ENCODE results near the gene DNAH2.
A peak's percentile ranks its signal among the peaks of the same experiment; 100 is the strongest.

Gene DNAH2

DNA sequence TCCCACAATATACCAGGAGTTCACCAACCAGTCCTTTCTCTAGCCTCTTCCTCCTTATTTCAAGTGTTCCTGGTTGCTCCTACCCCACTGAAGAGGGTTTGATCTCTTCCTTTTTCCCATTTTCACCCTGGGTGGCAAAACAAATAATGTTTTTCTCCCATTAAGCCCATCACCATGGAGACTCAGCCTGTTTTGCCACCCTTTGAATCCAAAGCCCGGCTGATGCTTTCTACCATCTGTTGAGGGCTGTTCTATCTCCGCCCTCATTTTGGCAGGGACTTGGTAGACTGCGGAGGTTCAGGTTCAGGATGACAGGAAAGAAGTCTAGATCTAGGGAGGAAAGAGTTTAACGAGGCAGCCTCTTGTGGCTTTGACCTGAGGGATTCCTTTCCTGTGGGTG is 2.6 kb downstream of the DNAH2 start:
- no peak for DNase-seq (ENCODE audit: low read depth in 2 of 2)

- no peak for DNase-seq (ENCODE audit: low read depth in 2 of 2)
Measured at GRCh38 chr17:7721612-7722011, 4.1 kb downstream of the DNAH2 start.

GRCh38 chr17:7727886-7728285 is 10.3 kb downstream of the DNAH2 start:
- DNase-seq (ENCODE audit: low read depth in 2 of 2) = no peak

- DNase-seq (ENCODE audit: low read depth in 2 of 2) = no peak
Measured at GRCh38 chr17:7729816-7730215, 12.3 kb downstream of the DNAH2 start.

DNA sequence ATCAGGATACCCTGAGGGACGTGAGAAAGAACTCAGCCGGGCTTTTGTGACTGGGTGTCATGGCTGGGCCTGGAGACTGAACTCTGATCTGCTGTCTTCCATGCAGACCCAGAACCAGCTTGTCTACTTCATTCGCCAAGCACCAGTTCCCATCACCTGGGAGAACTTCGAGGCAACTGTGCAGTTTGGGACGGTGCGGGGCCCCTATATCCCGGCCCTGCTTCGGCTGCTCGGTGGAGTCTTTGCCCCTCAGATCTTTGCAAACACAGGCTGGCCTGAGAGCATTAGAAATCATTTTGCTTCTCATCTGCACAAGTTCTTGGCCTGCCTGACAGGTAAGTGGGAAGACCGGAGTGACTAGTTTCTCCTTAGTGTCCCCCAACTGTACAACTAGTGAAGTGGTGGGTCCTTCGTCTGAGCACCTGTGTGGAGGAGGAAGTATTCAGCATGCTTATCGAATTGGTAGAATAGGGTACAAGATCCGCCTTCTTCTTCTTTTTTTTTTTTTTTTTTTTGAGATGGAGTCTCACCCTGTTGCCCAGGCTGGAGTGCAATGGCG is 15.5 kb downstream of the DNAH2 start:
- DNase-seq (ENCODE audit: low read depth in 2 of 2) = no peak

- DNase-seq (ENCODE audit: low read depth in 2 of 2) = no peak
Measured at GRCh38 chr17:7737601-7738000, 20.1 kb downstream of the DNAH2 start.

DNA sequence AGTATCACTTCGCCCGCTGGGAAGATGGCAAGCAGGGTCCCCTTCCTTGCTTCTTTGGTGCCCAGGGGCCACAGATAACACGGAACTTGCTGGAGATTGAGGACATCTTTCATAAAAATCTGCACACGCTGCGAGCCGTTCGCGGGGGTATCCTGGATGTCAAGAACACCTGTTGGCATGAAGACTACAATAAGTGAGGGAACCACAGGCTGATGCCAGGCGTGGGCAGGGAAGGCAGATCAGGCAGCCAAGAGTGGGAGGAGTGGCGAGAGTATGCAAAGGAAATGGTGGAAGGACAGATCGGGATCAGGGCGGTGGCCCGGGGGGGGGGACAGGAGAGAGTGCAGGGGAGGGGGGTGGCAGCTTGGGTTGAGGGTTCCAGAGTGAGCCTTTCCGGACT is 22.2 kb downstream of the DNAH2 start:
- DNase-seq (ENCODE audit: low read depth in 2 of 2) = no peak

DNA sequence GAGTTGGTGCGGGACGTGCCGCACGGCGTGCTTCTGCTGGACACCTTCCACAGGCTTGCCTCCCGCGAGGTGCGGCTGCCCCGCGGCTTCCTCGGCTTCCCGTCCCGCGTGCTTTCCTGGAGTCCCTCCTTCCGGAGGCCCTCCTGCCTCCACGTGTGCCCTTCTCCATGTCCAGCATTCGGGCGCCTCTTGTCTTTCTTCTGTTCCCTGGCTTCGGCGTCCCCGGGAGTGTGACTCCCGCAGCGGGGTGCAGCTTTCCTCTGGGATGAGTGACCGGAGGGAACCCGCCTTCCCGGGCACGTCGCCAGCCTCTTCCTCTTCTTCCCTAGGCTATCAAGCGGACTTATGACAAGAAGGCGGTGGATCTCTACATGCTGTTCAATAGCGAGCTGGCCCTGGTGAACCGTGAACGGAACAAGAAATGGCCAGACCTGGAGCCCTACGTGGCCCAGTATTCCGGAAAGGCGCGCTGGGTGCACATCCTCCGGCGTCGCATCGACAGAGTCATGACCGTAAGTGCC is 23.0 kb downstream of the DNAH2 start:
- no peak for DNase-seq (ENCODE audit: low read depth in 2 of 2)

DNA sequence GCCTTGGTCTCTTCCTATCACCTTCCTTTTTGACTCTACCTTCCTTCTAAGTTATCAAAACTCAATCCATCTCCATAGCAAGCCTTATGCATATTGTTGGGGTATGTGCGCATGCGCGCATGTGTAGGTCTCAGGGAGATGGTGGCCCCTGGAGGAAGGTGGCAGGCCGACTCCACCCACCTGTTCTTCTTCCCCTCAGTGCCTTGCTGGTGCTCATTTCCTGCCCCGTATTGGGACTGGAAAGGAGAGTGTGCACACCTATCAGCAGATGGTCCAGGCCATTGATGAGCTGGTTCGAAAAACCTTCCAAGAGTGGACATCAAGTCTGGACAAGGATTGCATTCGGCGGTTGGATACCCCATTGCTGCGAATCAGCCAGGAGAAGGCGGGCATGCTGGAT is 25.2 kb downstream of the DNAH2 start:
- no peak for DNase-seq (ENCODE audit: low read depth in 2 of 2)

GRCh38 chr17:7744416-7744815 is 26.9 kb downstream of the DNAH2 start:
- DNase-seq (ENCODE audit: low read depth in 2 of 2) = no peak

- DNase-seq (ENCODE audit: low read depth in 2 of 2) = peak; percentile 32 to 37
Measured at GRCh38 chr17:7745748-7746470, 28.4 kb downstream of the DNAH2 start.

GRCh38 chr17:7747635-7748071 is 30.1 kb downstream of the DNAH2 start:
- DNase-seq (ENCODE audit: low read depth in 2 of 2) = peak; percentile 55 to 68

DNA sequence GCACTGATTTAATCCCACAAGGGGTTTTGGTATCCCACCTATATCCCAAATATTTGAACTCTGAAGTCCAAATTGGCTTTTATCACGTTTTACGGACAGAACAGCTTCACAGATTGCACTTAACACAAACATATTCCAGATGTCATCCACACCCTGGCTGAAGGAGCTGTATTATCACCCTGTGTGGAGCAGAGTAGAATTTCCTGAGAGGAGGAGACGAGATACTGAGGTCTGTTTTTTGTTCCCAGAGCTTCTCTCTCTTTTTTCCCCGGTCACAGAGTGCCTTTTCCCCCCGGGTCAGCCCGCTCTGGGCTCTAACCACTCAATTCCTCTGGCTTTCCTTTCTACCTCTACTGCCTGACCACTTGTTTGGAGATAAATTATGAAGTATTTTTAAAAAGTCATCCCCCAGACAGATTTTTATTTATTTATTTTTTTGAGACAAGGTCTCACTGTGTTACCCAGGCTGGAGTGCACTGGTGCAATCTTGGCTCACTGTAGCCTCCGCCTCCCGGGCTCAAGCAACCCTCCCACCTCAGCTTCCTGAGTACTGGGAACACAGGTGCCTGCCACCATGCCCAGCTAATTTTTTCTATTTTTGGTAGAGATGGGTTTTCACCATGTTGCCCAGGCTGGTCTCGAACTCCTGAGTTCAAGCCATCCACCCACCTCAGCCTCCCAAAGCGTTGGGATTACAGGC is 30.7 kb downstream of the DNAH2 start:
- peak in 1 of 2 experiments; percentile 30 for DNase-seq (ENCODE audit: low read depth in 2 of 2)

GRCh38 chr17:7750321-7750821 is 32.8 kb downstream of the DNAH2 start:
- peak; percentile 85 to 86 for DNase-seq (ENCODE audit: low read depth in 2 of 2)

GRCh38 chr17:7754656-7755055 is 37.1 kb downstream of the DNAH2 start:
- no peak for DNase-seq (ENCODE audit: low read depth in 2 of 2)

DNA sequence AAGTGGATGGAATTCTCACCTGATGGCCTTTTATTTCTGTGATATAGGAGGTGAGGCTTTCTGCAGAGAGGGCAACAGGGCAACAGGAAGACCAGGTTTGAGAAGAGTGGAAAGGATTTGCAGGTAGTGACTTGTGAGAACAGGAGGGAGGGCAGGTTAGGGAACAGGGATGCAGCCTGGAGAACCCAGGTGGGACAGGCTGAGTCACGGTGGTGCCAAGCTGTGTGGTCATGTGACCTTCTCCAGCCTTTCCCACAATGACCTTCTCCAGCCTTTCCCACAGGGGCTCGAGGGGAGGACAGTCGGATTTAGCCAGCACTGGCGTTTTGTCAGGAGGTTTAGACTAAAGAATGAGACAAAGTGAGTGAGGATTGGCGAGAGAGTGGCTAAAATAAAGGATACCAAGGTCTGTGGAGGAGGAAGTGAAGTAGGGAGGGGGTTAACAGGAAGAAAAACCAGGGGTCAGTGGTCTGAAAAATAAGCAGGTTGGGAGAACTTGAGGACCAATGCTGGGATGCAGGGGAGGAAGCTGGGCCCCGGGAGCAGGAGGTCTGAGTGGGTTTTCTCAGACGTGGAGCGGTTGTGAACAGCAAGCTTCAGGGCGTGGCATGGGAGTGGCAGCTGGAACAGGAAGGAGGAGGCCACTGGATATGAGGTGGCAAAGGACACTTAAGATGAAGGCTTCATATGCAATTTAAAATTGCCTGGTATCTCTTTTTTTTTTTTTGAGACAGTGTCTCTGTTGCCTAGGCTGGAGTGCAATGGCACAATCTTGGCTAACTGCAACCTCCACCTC is 37.7 kb downstream of the DNAH2 start:
- no peak for DNase-seq (ENCODE audit: low read depth in 2 of 2)

GRCh38 chr17:7756968-7757367 is 39.4 kb downstream of the DNAH2 start:
- DNase-seq (ENCODE audit: low read depth in 2 of 2) = no peak

DNA sequence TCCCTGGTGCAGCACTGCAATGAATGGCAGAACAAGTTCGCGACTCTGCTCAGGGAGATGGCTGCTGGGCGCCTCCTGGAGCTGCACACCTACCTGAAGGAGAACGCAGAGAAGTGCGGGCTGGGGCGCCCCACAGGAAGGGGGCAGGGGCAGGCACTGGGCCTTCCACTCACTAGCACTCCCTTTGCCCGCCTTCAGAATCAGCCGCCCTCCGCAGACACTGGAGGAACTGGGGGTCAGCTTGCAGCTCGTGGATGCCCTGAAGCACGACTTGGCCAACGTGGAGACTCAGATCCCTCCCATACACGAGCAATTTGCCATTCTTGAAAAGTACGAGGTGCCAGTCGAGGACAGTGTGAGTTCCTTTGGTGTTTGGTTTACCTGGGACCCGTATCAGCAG is 46.4 kb downstream of the DNAH2 start:
- DNase-seq (ENCODE audit: low read depth in 2 of 2) = no peak

- DNase-seq (ENCODE audit: low read depth in 2 of 2) = no peak
Measured at GRCh38 chr17:7767004-7767403, 49.5 kb downstream of the DNAH2 start.

- no peak for DNase-seq (ENCODE audit: low read depth in 2 of 2)
Measured at GRCh38 chr17:7767405-7768021, 50.0 kb downstream of the DNAH2 start.

GRCh38 chr17:7769854-7770253 is 52.3 kb downstream of the DNAH2 start:
- no peak for DNase-seq (ENCODE audit: low read depth in 2 of 2)
